K562 (cell line): Measurements from ENCODE around the gene EYA3. TPM values are rescaled to one million over a fixed set of nuclear protein-coding genes. Genes with fewer than 3 reads are reported as not detected.

ENCODE experiments used
- ATAC-seq: fragments of 200-7000 bp; cut with Tn5 transposase; 3 replicates; pipeline ENCODE4 v1.9.1; 2020; ENCODE audit warnings: moderate library complexity
- BruUV-seq: library from RNA; stranded (reverse); fragments of 400-500 nt; replicated peaks from 2 replicates; lab custom pipeline; 2021; lab: Mats Ljungman, UMichigan
- CTCF ChIA-PET: fragments of 300-600 bp; formaldehyde crosslinking; extraction: SDS; loops from one replicate; lab custom pipeline; 2021; ENCODE audit warnings: low intra/inter-chr PET ratio; lab: Yijun Ruan, JAX
- POLR2A ChIA-PET: fragments of 300-600, 350-650 bp; sonication (Branson Sonifier 250); formaldehyde crosslinking; extraction: SDS; loops from one replicate; lab custom pipeline; 2021; ENCODE audit warnings: antibody characterized with exemption, inconsistent platforms; lab: Yijun Ruan, JAX
- DNase-seq, 4 experiments: peaks; one replicate each; pipeline versions ENCODE4 v3.0.0 to v3.0.0-alpha.2; 2011 to 2018; ENCODE audit warnings: low spot score in 3 of 4, mixed read lengths in 3 of 4; ENCODE audit errors: extremely low read depth in 1 of 4
- FAIRE-seq: peaks from 2 replicates; lab custom pipeline; 2011; peaks lifted over from hg19 to GRCh38; lab: Jason Lieb, UNC
- H2AFZ ChIP-seq: 2 replicates; pipeline ENCODE4 v1.6.0; 2011; ENCODE audit warnings: low read depth, low read length, control low read depth, inconsistent platforms
- H3K27ac ChIP-seq: fragments of 200-600 bp; 3 replicates; pipeline ENCODE4 v1.8.0; 2011; ENCODE audit warnings: low read depth, mild to moderate bottlenecking, control low read depth, inconsistent platforms, low read length, moderate library complexity, mixed read lengths; ENCODE audit errors: extremely low read depth
- H3K27me3 ChIP-seq, 2 experiments: fragments of 300-600 bp in 1 of 2; 2 replicates in 1 of 2; 3 replicates in 1 of 2; pipeline versions ENCODE4 v1.6.0 to v1.8.0; 2011; ENCODE audit warnings: inconsistent platforms in 2 of 2, low read length in 2 of 2, mild to moderate bottlenecking in 1 of 2, mixed read lengths in 1 of 2, moderate library complexity in 1 of 2; ENCODE audit not compliant: control insufficient read depth in 2 of 2, insufficient read depth in 2 of 2
- H3K36me3 ChIP-seq: fragments of 300-600 bp; 3 replicates; pipeline ENCODE4 v1.8.0; 2011; ENCODE audit warnings: mild to moderate bottlenecking, low read length, inconsistent platforms; ENCODE audit not compliant: control insufficient read depth, insufficient read depth
- H3K4me1 ChIP-seq, 2 experiments: fragments of 200-600 bp in 1 of 2; replicated peaks in 1 of 2; 2 replicates in 1 of 2; 3 replicates in 1 of 2; pipeline versions ENCODE4 v1.5.1 to v1.8.0; 2011; ENCODE audit warnings: inconsistent platforms in 2 of 2, low read length in 2 of 2, mild to moderate bottlenecking in 1 of 2, mixed read lengths in 1 of 2, moderate library complexity in 1 of 2; ENCODE audit not compliant: control insufficient read depth in 2 of 2, insufficient read depth in 2 of 2
- H3K4me2 ChIP-seq: 2 replicates; pipeline ENCODE4 v1.6.1; 2011; ENCODE audit warnings: low read length, control low read depth, inconsistent platforms, mixed read lengths; ENCODE audit not compliant: insufficient read depth
- H3K4me3 ChIP-seq: fragments of 200-600 bp; sonication (generic), shearing (Covaris generic); 2 replicates; pipeline ENCODE4 v1.5.1; 2016; ENCODE audit warnings: control low read depth, inconsistent platforms
- H3K79me2 ChIP-seq: fragments of 200-600 bp; 3 replicates; pipeline ENCODE4 v1.8.0; 2011; ENCODE audit warnings: low read length, inconsistent platforms; ENCODE audit not compliant: control insufficient read depth, insufficient read depth
- H3K9ac ChIP-seq, 2 experiments: 2 replicates each; pipeline versions ENCODE4 v1.6.0 to v1.6.1; 2011; ENCODE audit warnings: low read depth in 2 of 2, low read length in 2 of 2, control low read depth in 1 of 2, inconsistent platforms in 1 of 2, mild to moderate bottlenecking in 1 of 2, mixed read lengths in 1 of 2; ENCODE audit not compliant: insufficient read depth in 1 of 2
- H3K9me1 ChIP-seq: one replicate; pipeline ENCODE4 v1.6.0; 2011; ENCODE audit warnings: inconsistent platforms, mild to moderate bottlenecking, low read length, moderate library complexity; ENCODE audit not compliant: control insufficient read depth, insufficient read depth
- H3K9me3 ChIP-seq: replicated peaks from 2 replicates; pipeline ENCODE4 v1.5.1; 2011; ENCODE audit warnings: low read depth, low read length, inconsistent platforms; ENCODE audit not compliant: control insufficient read depth, insufficient read depth
- H4K20me1 ChIP-seq: replicated peaks from 2 replicates; pipeline ENCODE4 v1.6.1; 2011; ENCODE audit warnings: low read length, inconsistent platforms, mixed read lengths; ENCODE audit not compliant: control insufficient read depth, insufficient read depth
- CBX1 ChIP-seq: sonication (generic); IDR thresholded peaks from 2 replicates; pipeline ENCODE4 v1.6.1; 2016; ENCODE audit warnings: antibody characterized with exemption, low read depth, mild to moderate bottlenecking
- CHD2 ChIP-seq: IDR thresholded peaks from 2 replicates; pipeline ENCODE4 v1.6.1; 2011; ENCODE audit warnings: low read depth, low read length
- CREB1 ChIP-seq, 2 experiments: sonication (generic) in 1 of 2; formaldehyde crosslinking in 1 of 2; IDR thresholded peaks; 2 replicates each; pipeline versions ENCODE4 v1.6.1 to v1.8.0; 2012 to 2022; ENCODE audit warnings: inconsistent platforms in 1 of 2, mild to moderate bottlenecking in 1 of 2, missing genetic modification reagents in 1 of 2, moderate library complexity in 1 of 2
- ESRRA ChIP-seq: fragments of 450-650 bp; IDR thresholded peaks from 2 replicates; pipeline ENCODE4 v1.6.1; 2014; ENCODE audit warnings: low read depth, mild to moderate bottlenecking, moderate library complexity, borderline replicate concordance
- MNT ChIP-seq, 2 experiments: fragments of 450-650 bp; conservative IDR thresholded peaks; 2 replicates each; pipeline ENCODE4 v1.6.1; 2017; ENCODE audit warnings: mild to moderate bottlenecking in 2 of 2, moderate library complexity in 2 of 2
- PYGO2 ChIP-seq: fragments of 450-650 bp; IDR thresholded peaks from 2 replicates; pipeline ENCODE4 v1.6.1; 2016; ENCODE audit warnings: mild to moderate bottlenecking, missing genetic modification characterization, moderate library complexity, missing compliant biosample characterization
- SOX6 ChIP-seq: fragments of 450-650 bp; IDR thresholded peaks from 2 replicates; pipeline ENCODE4 v1.6.1; 2014; ENCODE audit warnings: mild to moderate bottlenecking
- ZNF217 ChIP-seq: sonication (generic); formaldehyde crosslinking; IDR thresholded peaks from 2 replicates; pipeline ENCODE4 v1.8.0; 2022; ENCODE audit warnings: mild to moderate bottlenecking, missing genetic modification reagents
- ZNF277 ChIP-seq: fragments of 250-450 bp; sonication (Bioruptor Pico); IDR thresholded peaks from 2 replicates; pipeline ENCODE4 v1.8.0; 2022; ENCODE audit warnings: inconsistent platforms, mild to moderate bottlenecking, moderate library complexity, borderline replicate concordance
- ZNF311 ChIP-seq: fragments of 250-450 bp; sonication (Bioruptor Pico); IDR thresholded peaks from 2 replicates; pipeline ENCODE4 v1.4.0; 2020; ENCODE audit warnings: mild to moderate bottlenecking, moderate library complexity
- WGBS: fragments of 100-300 bp; shearing (Covaris generic); methylation state at CpG from one replicate; pipeline ENCODE4 v1.1.6; 2016; ENCODE audit warnings: low coverage, mixed read lengths; ENCODE audit not compliant: insufficient coverage; ENCODE audit errors: missing lambda C conversion rate; 5-methylcytosine and 5-hydroxymethylcytosine counted together
- in situ Hi-C: fragments of 300-500 bp; cut with MboI; formaldehyde crosslinking; loops from 4 replicates; pipeline ENCODE4 v1.15.0; 2018; ENCODE audit warnings: inconsistent platforms, mixed read lengths
- intact Hi-C: fragments of 100-400 bp; cut with micrococcal nuclease; formaldehyde crosslinking; loops from 2 replicates; pipeline ENCODE4 v1.14.2; 2022
- polyA plus RNA-seq, 8 experiments: library from polyadenylated mRNA; depleted of rRNA in 4 of 8; stranded (reverse) in 5 of 8; unstranded in 3 of 8; fragments of >200 nt; fragmentation: Nextera tagmentation in 2 of 8; fragmentation: Illumina TruSeq in 1 of 8; extraction: Ambion mirVana in 2 of 8; extraction: Trizol in 1 of 8; gene quantifications; 2 replicates each; pipeline versions ENCODE4 v1.2.1 to v1.2.3, GENCODE V29; 2011 to 2014; ENCODE audit warnings: inconsistent platforms in 1 of 8, missing spikeins in 1 of 8
- total RNA-seq, 7 experiments: library from RNA; depleted of rRNA in 6 of 7; stranded (reverse); fragments of >200 nt in 6 of 7; fragmentation: Illumina TruSeq in 2 of 7; extraction: Trizol in 2 of 7; gene quantifications; 2 replicates each; pipeline versions ENCODE4 v1.2.1 to v1.2.3, GENCODE V29; 2011 to 2021; ENCODE audit warnings: low replicate concordance in 1 of 7
- TF ChIP-seq, protein P1 (sequence below): IDR thresholded peaks from 3 replicates; pipeline ENCODE4 v1.6.1; 2011; ENCODE audit warnings: borderline replicate concordance, mild to moderate bottlenecking; ENCODE audit not compliant: insufficient read length, insufficient read depth
- TF ChIP-seq, protein P2 (sequence below), 2 experiments: fragments of 450-650 bp in 1 of 2; sonication (generic) in 1 of 2; formaldehyde crosslinking in 1 of 2; IDR thresholded peaks in 1 of 2; conservative IDR thresholded peaks in 1 of 2; 2 replicates each; pipeline versions ENCODE4 v1.6.1 to v1.8.1; 2016 to 2023; ENCODE audit warnings: mild to moderate bottlenecking in 2 of 2, moderate library complexity in 2 of 2, inconsistent platforms in 1 of 2, missing genetic modification reagents in 1 of 2

Gene EYA3
- total and polyA plus RNA-seq, 9 of the 15 experiments (the other 6 are each of a cell fraction or from before 2014, with no cell fraction given) = 21.7 to 64.0 (median 43.6) TPM

GRCh38 chr1:28108001-28108400 is 19.6 kb upstream of the EYA3 start (continued):
- no peak for TF ChIP-seq MNT (conservative IDR thresholded peaks at IDR 0.05)
- no peak for TF ChIP-seq CREB1 (IDR thresholded peaks at IDR 0.05)
- no peak for TF ChIP-seq CREB1 (CRISPR knock-in tag; IDR thresholded peaks at IDR 0.05)

- FAIRE-seq = peak; percentile 96
- Histone ChIP-seq H3K9me1 (no peaks in the 10 kb centered on the region), H3K9me3 (no peaks in the 10 kb centered on the region), H3K27ac (peak overlapping the region; percentile 47), H3K9ac (peak overlapping the region; percentile 5 to 61; a peak in 3 of 4 replicates), H3K4me2 (peak overlapping the region; percentile 63), H4K20me1 (no peaks in the 10 kb centered on the region), H2AFZ (peak overlapping the region; percentile 95), H3K4me1 (no peaks in the 10 kb centered on the region; a peak in 1 of 5 replicates), H3K79me2 (no peaks in the 10 kb centered on the region), H3K36me3 (no peaks in the 10 kb centered on the region), H3K4me3 (peak overlapping the region; percentile 12), H3K27me3 (no peaks in the 10 kb centered on the region)
- intact Hi-C loops (no loop called here), in situ Hi-C loops (no loop called here)
- ChIA-PET POLR2A (interaction anchor here (0.5 to 1.8 kb wide), 10 partner anchors 10 to 1343 kb away, joined by 3 to 5 read pairs (median 4); partner anchors contain the start of gene EYA3), CTCF (interaction anchor here (0.6 kb wide), 1 partner anchor 974 kb away, joined by 5 read pairs; no protein-coding TSS in a partner anchor)
- BruUV-seq = TSS peak; percentile 91
- WGBS = 27% methylated on average over 11 of the region's 11 CpGs
- peak; percentile 100 for ATAC-seq
- peak; percentile 86 to 90 (median 89) for DNase-seq
- TF ChIP-seq, protein P1, sequence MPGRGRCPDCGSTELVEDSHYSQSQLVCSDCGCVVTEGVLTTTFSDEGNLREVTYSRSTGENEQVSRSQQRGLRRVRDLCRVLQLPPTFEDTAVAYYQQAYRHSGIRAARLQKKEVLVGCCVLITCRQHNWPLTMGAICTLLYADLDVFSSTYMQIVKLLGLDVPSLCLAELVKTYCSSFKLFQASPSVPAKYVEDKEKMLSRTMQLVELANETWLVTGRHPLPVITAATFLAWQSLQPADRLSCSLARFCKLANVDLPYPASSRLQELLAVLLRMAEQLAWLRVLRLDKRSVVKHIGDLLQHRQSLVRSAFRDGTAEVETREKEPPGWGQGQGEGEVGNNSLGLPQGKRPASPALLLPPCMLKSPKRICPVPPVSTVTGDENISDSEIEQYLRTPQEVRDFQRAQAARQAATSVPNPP = no peak
- no peak for TF ChIP-seq ZNF277 (CRISPR knock-in tag)
- TF ChIP-seq SOX6 = no peak
- no peak for TF ChIP-seq CHD2
- TF ChIP-seq CBX1 = no peak
- TF ChIP-seq, protein P2, sequence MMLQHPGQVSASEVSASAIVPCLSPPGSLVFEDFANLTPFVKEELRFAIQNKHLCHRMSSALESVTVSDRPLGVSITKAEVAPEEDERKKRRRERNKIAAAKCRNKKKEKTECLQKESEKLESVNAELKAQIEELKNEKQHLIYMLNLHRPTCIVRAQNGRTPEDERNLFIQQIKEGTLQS (IDR thresholded peaks at IDR 0.05) = peak; percentile 52
- TF ChIP-seq, protein P2 (CRISPR knock-in tag; conservative IDR thresholded peaks at IDR 0.05) = no peak
- no peak for TF ChIP-seq ZNF217 (CRISPR knock-in tag)
- no peak for TF ChIP-seq ZNF311 (CRISPR knock-in tag)
- TF ChIP-seq ESRRA = peak; percentile 78
- TF ChIP-seq PYGO2 (tag) = no peak
These were observed 16.6 kb upstream of the EYA3 start for GRCh38 chr1:28104866-28105467.
